Body of pancreas (tissue), 4 donors: ENCODE results near the gene PCSK1N. TPM values are rescaled to one million over a fixed set of nuclear protein-coding genes. Genes with fewer than 3 reads are reported as not detected.

Source experiments
- ATAC-seq: fragments of 150-250 bp; one replicate; pipeline ENCODE4 v1.9.1; 2016
- DNase-seq, 4 donors: peaks; one replicate each; pipeline ENCODE4 v3.0.0-alpha.2; 2019
- H3K27ac ChIP-seq, 4 donors: fragments of 200-600 bp; sonication (generic); 1 replicate in 3 of 4; 2 replicates in 1 of 4; pipeline versions ENCODE4 v1.5.1 to v1.6.1; 2016 to 2019; ENCODE audit warnings: mild to moderate bottlenecking in 1 of 4, mixed read lengths in 1 of 4, moderate library complexity in 1 of 4
- H3K27me3 ChIP-seq, 2 donors: fragments of 200-600 bp; sonication (generic); one replicate each; pipeline ENCODE4 v1.6.0; 2016; ENCODE audit warnings: mild to moderate bottlenecking in 1 of 2
- H3K36me3 ChIP-seq, 2 donors: fragments of 200-600 bp; sonication (generic); replicated peaks in 1 of 2; 2 replicates each; pipeline ENCODE4 v1.5.1; 2016; ENCODE audit warnings: low read depth in 2 of 2; ENCODE audit not compliant: insufficient read depth in 1 of 2
- H3K4me1 ChIP-seq: fragments of 200-600 bp; sonication (generic); one replicate; pipeline ENCODE4 v1.6.0; 2016
- H3K4me3 ChIP-seq, 2 donors: fragments of 200-600 bp; sonication (generic); 1 replicate in 1 of 2; 2 replicates in 1 of 2; pipeline ENCODE4 v1.5.1; 2016 to 2019
- H3K9me3 ChIP-seq, 3 donors: fragments of 200-600 bp; sonication (generic); 1 replicate in 2 of 3; 2 replicates in 1 of 3; pipeline ENCODE4 v1.5.1; 2016
- CTCF ChIP-seq, 7 experiments: fragments of 450-650 bp in 4 of 7; fragments of 200-600 bp in 3 of 7; sonication (generic) in 3 of 7; IDR thresholded peaks; one replicate each; pipeline ENCODE4 v1.5.1; 2016 to 2019; ENCODE audit warnings: antibody characterized with exemption in 7 of 7
- POLR2A ChIP-seq, 3 donors: fragments of 450-650 bp; IDR thresholded peaks; one replicate each; pipeline ENCODE4 v1.6.1; 2016; ENCODE audit warnings: antibody characterized with exemption in 3 of 3, mild to moderate bottlenecking in 2 of 3
- WGBS, 2 donors: methylation state at CpG; one replicate each; pipeline ENCODE4 v1.1.5; 2017; 5-methylcytosine and 5-hydroxymethylcytosine counted together
- intact Hi-C: fragments of 100-400 bp; cut with DNase I; formaldehyde crosslinking; loops from one replicate; pipeline ENCODE4 v1.15.1; 2023
- total RNA-seq, 2 donors: library from RNA; depleted of rRNA; stranded (reverse); fragments of >200 nt; gene quantifications; one replicate each; pipeline ENCODE4 v1.1.0, GENCODE V29; 2016

PCSK1N gene
- total RNA-seq, 2 donors from 2014 or later = 110 to 196 TPM

GRCh38 chrX:48790477-48790876, 44.9 kb downstream of the PCSK1N start:
- Histone ChIP-seq H3K4me3 (no peak overlapping the region), H3K9me3 (no peaks in the 10 kb centered on the region), H3K36me3 (no peaks in the 10 kb centered on the region), H3K27ac (no peak overlapping the region), H3K27me3 (no peaks in the 10 kb centered on the region), H3K4me1 (no peaks in the 10 kb centered on the region)
- ATAC-seq (no peak), DNase-seq (no peak)
- intact Hi-C loops = no loop called here
- TF ChIP-seq CTCF (IDR thresholded peaks at IDR 0.05) = no peak
- TF ChIP-seq POLR2A (IDR thresholded peaks at IDR 0.05) = no peak
- 49 to 75% methylated on average over 2 to 5 of the region's 5 CpGs for WGBS, 2 donors

GRCh38 chrX:48789366-48790220, 45.8 kb downstream of the PCSK1N start:
- whole genome bisulfite sequencing, 2 donors = 35 to 58% methylated on average over 5 to 6 of the region's 7 CpGs
- no peaks in the 10 kb centered on the region for H3K27me3 ChIP-seq
- ATAC-seq (no peak), DNase-seq (no peak)
- TF ChIP-seq CTCF (IDR thresholded peaks at IDR 0.05) (no peak), POLR2A (IDR thresholded peaks at IDR 0.05) (no peak)
- no peak overlapping the region for H3K27ac ChIP-seq
- intact Hi-C loops = no loop called here
- H3K4me1 ChIP-seq = no peaks in the 10 kb centered on the region
- H3K36me3 ChIP-seq = no peaks in the 10 kb centered on the region
- no peak overlapping the region for H3K4me3 ChIP-seq
- H3K9me3 ChIP-seq = no peaks in the 10 kb centered on the region

GRCh38 chrX:48787505-48788443, 47.6 kb downstream of the PCSK1N start:
- intact Hi-C loops = no loop called here
- TF ChIP-seq POLR2A (IDR thresholded peaks at IDR 0.05) (no peak), CTCF (IDR thresholded peaks at IDR 0.05) (no peak)
- DNase-seq = no peak
- Histone ChIP-seq H3K27me3 (no peaks in the 10 kb centered on the region), H3K4me1 (no peaks in the 10 kb centered on the region), H3K27ac (no peak overlapping the region), H3K4me3 (no peak overlapping the region), H3K36me3 (no peaks in the 10 kb centered on the region), H3K9me3 (no peaks in the 10 kb centered on the region)
- 34 to 35% methylated on average over 17 of the region's 17 CpGs for WGBS, 2 donors
- no peak for ATAC-seq

GRCh38 chrX:48786825-48787504, 48.4 kb downstream of the PCSK1N start:
- intact Hi-C loops = no loop called here
- Histone ChIP-seq H3K4me3 (no peak overlapping the region), H3K4me1 (no peaks in the 10 kb centered on the region), H3K27ac (no peak overlapping the region), H3K36me3 (no peaks in the 10 kb centered on the region), H3K9me3 (no peaks in the 10 kb centered on the region), H3K27me3 (no peaks in the 10 kb centered on the region)
- TF ChIP-seq POLR2A (IDR thresholded peaks at IDR 0.05) (no peak), CTCF (IDR thresholded peaks at IDR 0.05) (no peak)
- DNase-seq = no peak
- 44 to 57% methylated on average over 4 to 6 of the region's 6 CpGs for WGBS, 2 donors
- no peak for ATAC-seq
